ENCODE data around the gene PTAFR. TPM values are rescaled to one million over a fixed set of nuclear protein-coding genes. Genes with fewer than 3 reads are reported as not detected.

PTAFR gene
- total and polyA plus RNA-seq, 8 donors = 0.45 to 3.5 (median 1.9) TPM; not detected in 1

DNA sequence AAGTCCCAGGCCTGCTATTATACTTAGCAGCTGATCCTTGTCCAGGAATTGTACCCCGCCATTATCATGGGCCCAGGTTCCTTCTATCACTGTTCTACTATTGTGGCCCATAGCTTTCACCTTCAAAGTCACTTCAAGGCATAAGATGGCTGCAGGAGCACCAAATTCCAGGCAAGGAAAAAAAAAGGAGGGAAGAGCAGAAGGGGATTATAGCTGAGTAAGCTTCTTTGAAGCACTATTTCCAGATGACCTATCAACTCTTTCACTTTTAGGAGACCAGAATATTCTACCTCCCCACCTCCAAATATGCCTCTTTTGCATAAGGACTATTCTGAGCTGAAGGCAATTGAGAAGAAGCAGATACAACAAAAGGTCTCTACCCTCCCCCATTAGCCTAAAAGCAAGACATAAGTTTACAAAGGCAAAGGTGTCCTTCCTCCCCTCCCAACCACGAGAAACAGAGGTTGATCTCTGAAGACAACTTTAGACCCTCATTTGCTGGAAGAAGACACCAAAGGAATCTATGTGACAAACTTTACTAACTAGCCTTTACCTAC lies 41.8 kb downstream of the PTAFR start:
- H3K4me3 ChIP-seq = no peak overlapping the region
- no peak for DNase-seq
- intact Hi-C loops (cut with DNase I; ENCODE audit: low total_unique reads) = no loop called here
- peaks cover 0 to 14% (median 0%) of the 10 kb centered on the region in 4 donors for H3K4me1 ChIP-seq
- H3K27ac ChIP-seq = peak overlapping the region in 2 of 5 donors; percentile 50 to 73
- no peaks in the 10 kb centered on the region for H3K27me3 ChIP-seq
- no peaks in the 10 kb centered on the region for H3K36me3 ChIP-seq
- no peaks in the 10 kb centered on the region for H3K9me3 ChIP-seq
- 90 to 100% (median 92%) methylated on average over 2 of the region's 2 CpGs for WGBS, 5 donors
- TF ChIP-seq POLR2AphosphoS5 (IDR thresholded peaks at IDR 0.05) (no peak), EP300 (IDR thresholded peaks at IDR 0.05) (no peak), POLR2A (IDR thresholded peaks at IDR 0.05) (no peak), CTCF (IDR thresholded peaks at IDR 0.05) (no peak)

DNA sequence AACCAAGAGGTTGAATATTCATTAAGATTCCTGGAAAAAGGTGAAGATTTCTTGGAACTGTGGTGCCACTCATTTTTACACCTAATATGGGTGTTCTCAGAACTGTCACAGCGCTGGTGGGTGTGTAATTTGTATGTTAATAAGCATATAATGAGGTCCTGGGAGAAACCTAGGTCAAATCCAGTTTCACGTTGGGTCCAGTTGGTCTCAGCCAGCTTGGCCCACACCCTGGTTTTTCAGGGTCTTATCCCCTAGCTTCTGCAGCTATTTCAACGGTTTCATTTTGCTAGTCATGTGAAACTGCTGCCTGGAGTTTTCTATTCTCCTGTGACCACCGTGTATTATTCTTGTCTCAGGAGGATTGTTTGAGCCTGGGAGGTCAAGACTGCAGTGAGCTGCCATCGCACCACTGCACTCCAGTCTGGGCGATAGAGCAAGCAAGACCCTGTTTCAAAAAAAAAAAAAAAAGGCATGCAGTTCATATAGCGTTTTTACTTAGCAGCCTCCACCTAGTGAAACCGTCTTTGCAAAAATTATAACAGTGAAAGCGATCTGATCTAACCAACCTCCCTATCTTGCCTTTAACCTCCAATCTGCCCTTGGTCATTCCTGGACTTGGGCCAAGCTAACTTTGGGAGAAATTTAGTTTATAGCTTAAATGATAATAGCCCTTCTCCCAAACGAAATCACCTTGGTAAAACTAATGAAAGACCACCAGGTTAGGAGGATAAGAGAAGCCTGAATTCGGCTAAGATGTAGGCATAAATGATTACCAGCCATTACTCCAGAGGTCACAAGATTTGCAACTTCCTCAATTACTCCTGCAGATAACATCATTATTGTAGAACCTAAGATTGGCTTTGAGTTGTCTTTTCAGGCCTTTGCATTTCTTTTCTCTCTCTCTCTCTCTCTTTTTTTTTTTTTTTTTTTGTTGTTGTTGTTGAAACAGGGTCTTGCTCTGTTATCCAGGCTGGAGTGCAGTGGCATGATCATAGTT lies 44.0 kb downstream of the PTAFR start:
- intact Hi-C loops (cut with DNase I; ENCODE audit: low total_unique reads) = no loop called here
- peaks cover 0 to 13% (median 0%) of the 10 kb centered on the region in 4 donors for H3K4me1 ChIP-seq
- H3K27me3 ChIP-seq = peaks cover 0 to 6% (median 0%) of the 10 kb centered on the region in 3 donors
- H3K36me3 ChIP-seq = no peaks in the 10 kb centered on the region
- TF ChIP-seq POLR2A (IDR thresholded peaks at IDR 0.05) (no peak), POLR2AphosphoS5 (IDR thresholded peaks at IDR 0.05) (no peak), CTCF (IDR thresholded peaks at IDR 0.05) (no peak), EP300 (IDR thresholded peaks at IDR 0.05) (no peak)
- H3K27ac ChIP-seq = no peak overlapping the region
- DNase-seq = no peak
- no peak overlapping the region for H3K4me3 ChIP-seq
- H3K9me3 ChIP-seq = no peaks in the 10 kb centered on the region
- 69 to 77% (median 69%) methylated on average over 11 of the region's 11 CpGs for WGBS, 5 donors

GRCh38 chr1:28130901-28131300 lies 45.6 kb downstream of the PTAFR start:
- Histone ChIP-seq H3K9me3 (no peaks in the 10 kb centered on the region), H3K27ac (no peak overlapping the region), H3K27me3 (peaks cover 0 to 6% (median 0%) of the 10 kb centered on the region in 3 donors), H3K36me3 (no peaks in the 10 kb centered on the region), H3K4me1 (peaks cover 0 to 3% (median 0%) of the 10 kb centered on the region in 4 donors), H3K4me3 (no peak overlapping the region)
- no peak for TF ChIP-seq POLR2AphosphoS5 (IDR thresholded peaks at IDR 0.05)
- TF ChIP-seq EP300 (IDR thresholded peaks at IDR 0.05) = no peak
- no peak for TF ChIP-seq CTCF (IDR thresholded peaks at IDR 0.05)
- TF ChIP-seq POLR2A (IDR thresholded peaks at IDR 0.05) = no peak
- intact Hi-C loops (cut with DNase I; ENCODE audit: low total_unique reads) = no loop called here
- no peak for DNase-seq
- WGBS, 5 donors = 62 to 71% (median 67%) methylated on average over 6 of the region's 6 CpGs

DNA sequence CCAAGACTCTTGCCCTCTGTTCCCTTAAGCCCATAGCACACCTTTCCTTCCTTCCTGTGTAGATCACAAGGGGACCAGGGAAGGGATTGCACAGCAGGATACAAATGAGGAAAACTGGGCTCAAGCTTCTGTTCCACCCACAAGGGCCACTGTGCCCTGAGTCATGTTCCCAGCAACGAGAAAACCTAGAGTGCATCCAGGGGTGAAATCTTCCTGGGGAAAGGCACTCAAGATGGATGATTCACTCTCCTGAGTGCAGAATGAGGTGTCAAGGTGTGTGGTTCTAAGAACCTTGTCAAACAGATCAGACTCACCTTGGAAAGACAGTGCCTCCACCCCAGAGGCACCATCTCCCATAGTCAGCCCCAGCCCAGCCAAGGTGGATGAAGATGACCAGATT lies 47.3 kb downstream of the PTAFR start:
- H3K27ac ChIP-seq = peak overlapping the region in 1 of 5 donors; percentile 20
- H3K36me3 ChIP-seq = no peaks in the 10 kb centered on the region
- WGBS, 5 donors = 20 to 67% (median 58%) methylated on average over 1 of the region's 1 CpG
- H3K9me3 ChIP-seq = no peaks in the 10 kb centered on the region
- H3K4me3 ChIP-seq = no peak overlapping the region
- H3K4me1 ChIP-seq = no peaks in the 10 kb centered on the region
- intact Hi-C loops (cut with DNase I; ENCODE audit: low total_unique reads) = no loop called here
- DNase-seq = no peak
- H3K27me3 ChIP-seq = peaks cover 0 to 6% (median 0%) of the 10 kb centered on the region in 3 donors
- no peak for TF ChIP-seq EP300 (IDR thresholded peaks at IDR 0.05)
